SH-SY5Y (cell line): Measurements from ENCODE around the gene CCDC183.

Experiments
- GATA2 ChIP-seq: IDR thresholded peaks from 2 replicates; pipeline ENCODE4 v1.6.1; 2011; ENCODE audit warnings: mild to moderate bottlenecking, low read depth, low read length
- GATA3 ChIP-seq: IDR thresholded peaks from 2 replicates; pipeline ENCODE4 v1.6.1; 2011; ENCODE audit warnings: low read depth, mild to moderate bottlenecking, low read length, moderate library complexity

DNA sequence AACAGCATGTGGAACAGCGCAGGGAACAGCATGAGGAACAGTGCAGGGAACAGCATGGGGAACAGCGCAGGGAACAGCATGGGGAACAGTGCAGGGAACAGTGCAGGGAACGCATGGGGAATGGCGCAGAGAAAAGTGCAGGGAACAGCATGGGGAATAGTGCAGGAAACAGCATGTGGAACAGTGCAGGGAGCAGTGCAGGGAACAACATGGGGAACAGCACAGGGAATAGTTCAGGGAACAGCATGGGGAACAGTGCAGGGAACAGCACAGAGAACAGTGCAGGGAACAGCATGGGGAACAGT, 40.1 kb upstream of the CCDC183 start:
- TF ChIP-seq GATA2 = no peak
- TF ChIP-seq GATA3 = no peak
